HG03378 (cell line): ENCODE data around the gene SLC7A4.
"Not testable (repeated sequence)": the region's sequence is repeated elsewhere in the genome, so short reads cannot be mapped to it uniquely, and the experiment has no call there.

Source experiments
- ATAC-seq: cut with Tn5 transposase; IDR thresholded peaks from one replicate; pipeline ENCODE4 v1.9.1; 2021; ENCODE audit warnings: mild to moderate bottlenecking, moderate library complexity; ENCODE audit not compliant: unreplicated experiment

Gene SLC7A4, protein sequence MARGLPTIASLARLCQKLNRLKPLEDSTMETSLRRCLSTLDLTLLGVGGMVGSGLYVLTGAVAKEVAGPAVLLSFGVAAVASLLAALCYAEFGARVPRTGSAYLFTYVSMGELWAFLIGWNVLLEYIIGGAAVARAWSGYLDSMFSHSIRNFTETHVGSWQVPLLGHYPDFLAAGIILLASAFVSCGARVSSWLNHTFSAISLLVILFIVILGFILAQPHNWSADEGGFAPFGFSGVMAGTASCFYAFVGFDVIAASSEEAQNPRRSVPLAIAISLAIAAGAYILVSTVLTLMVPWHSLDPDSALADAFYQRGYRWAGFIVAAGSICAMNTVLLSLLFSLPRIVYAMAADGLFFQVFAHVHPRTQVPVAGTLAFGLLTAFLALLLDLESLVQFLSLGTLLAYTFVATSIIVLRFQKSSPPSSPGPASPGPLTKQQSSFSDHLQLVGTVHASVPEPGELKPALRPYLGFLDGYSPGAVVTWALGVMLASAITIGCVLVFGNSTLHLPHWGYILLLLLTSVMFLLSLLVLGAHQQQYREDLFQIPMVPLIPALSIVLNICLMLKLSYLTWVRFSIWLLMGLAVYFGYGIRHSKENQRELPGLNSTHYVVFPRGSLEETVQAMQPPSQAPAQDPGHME

DNA sequence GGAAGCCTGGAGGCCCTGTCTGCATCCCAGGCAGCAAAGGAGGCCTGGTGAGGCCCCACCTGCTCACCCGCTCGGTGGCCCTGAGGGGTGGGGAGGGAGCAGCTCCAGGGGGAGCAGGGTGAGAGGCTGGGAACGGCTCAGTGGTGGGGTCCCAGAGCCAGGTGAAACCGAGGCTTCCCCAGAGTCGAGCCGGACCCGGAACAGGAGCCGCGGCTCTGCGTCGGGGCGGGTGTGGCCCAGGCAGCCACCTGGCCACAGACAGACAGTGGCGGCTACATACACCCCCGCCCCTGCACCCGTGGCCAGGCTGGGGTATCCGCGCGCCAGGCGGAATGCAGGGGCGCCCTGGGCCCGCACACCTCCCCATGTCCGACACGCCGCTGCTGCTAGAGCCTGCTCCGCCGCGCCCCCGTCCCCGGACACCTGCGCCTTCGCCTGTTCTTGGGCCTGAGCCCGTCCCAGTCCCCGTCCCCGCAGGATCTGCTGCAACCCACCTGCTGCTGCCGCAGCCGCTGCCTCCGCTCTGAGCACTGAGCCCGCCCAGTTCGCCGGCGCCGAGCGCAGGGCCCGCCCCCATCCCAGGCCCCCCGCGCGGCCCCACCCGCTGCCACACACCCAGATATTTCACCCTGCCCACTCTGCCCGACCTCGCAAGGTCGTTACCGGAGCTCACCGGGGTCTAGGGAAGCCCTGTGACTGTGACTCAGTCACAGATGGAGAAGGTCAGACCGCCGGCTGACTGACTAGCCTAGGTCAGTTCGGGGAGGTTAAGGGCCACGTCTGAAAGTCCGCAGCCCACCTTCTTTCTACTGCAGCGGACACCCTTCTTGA is at the start of gene SLC7A4:
Gene SLC7A4 (minus strand): TSS at position 525 of the 831 bp plus-strand sequence. CDS start 749 bp downstream, outside the sequence.
- ATAC-seq, result no peak

- ATAC-seq, result no peak
Observed at GRCh38 chr22:21080435-21081137, 48.2 kb upstream of the SLC7A4 start.

DNA sequence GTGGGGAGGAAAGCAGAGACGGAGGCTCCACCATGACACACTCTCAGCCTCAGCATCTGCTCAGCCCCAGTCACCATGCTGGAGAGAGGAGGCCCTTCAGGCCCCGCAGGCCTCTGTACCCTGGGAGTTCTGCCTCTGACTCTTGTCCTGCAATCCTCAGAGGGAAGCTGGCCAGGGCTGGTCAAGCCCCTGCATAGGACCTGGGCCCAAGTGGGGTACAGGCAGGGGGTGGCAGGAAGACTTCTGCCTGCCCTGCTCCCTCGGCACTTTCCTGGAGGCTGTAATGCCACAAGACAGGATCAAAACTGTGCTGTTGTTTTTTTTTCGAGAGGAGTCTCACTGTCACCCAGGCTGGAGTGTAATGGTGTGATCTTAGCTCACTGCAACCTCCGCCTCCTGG is 47.1 kb upstream of the SLC7A4 start:
- ATAC-seq, result no peak

GRCh38 chr22:21078916-21079315 is 46.6 kb upstream of the SLC7A4 start:
- ATAC-seq, result no peak

DNA sequence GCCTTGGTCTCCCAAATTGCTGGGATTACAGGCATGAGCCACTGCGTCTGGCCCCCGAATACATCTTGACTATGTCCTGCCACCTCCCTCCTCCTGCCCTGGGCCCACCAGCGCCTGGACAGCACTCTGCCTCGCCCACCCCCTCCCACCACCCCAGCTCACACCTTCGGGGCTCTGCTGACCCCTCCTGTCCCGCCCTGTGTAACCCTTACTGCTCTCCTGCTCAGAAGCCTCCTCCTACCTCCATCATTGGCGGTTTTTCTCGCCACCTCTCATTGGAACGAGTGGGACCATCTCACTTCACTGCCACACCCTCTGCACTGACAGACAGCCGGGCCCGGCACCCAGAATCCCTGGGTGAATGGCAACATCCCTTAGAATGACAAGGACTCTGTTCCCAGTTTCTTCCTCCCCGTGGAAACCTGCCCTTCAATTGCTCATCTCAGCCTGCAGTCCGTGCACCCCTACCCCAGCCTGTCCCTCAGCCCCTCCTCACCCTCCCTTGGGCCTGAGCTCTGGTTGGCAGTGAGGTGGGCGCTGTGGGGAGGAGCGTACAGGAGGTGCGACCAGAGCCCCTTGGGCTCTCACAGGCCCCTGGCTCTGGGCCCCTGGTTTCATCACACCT is 45.6 kb upstream of the SLC7A4 start:
- no peak for ATAC-seq

DNA sequence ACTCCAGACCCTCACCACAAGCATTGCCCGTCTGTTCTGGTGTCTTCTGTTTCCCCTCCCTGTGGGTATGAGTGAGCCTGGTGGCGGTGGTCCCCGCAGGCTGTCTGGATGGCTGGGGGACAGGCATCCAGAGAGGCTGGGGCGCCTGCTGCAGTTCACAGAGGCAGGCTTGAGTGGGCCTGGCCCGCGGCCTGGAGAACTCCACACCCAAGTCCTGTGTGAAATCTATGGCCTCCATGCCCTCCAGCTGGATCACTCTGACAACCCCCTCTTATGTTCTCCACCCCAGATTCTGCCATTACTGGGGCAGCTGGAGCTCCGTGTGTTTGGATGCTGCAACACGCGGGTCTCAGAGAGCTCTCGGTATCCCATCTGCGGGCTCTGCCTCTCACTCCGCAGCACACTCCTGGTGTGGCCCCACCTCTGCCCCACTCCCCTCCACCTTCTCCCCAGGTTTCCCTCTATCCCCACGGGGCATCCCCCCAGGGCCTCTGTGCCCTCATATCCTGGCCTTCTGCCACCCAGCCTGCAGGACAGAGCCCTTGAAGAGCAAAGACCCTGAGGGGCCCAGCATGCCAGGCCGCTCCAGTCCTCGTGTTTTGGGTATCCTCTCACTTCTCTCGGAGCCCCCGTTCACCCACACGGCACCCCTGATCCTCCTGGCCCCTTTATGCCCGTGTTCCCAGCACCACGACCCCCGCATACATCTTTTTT is 44.7 kb upstream of the SLC7A4 start:
- no peak for ATAC-seq

- ATAC-seq, result no peak
Observed at GRCh38 chr22:21075516-21076138, 43.3 kb upstream of the SLC7A4 start.

DNA sequence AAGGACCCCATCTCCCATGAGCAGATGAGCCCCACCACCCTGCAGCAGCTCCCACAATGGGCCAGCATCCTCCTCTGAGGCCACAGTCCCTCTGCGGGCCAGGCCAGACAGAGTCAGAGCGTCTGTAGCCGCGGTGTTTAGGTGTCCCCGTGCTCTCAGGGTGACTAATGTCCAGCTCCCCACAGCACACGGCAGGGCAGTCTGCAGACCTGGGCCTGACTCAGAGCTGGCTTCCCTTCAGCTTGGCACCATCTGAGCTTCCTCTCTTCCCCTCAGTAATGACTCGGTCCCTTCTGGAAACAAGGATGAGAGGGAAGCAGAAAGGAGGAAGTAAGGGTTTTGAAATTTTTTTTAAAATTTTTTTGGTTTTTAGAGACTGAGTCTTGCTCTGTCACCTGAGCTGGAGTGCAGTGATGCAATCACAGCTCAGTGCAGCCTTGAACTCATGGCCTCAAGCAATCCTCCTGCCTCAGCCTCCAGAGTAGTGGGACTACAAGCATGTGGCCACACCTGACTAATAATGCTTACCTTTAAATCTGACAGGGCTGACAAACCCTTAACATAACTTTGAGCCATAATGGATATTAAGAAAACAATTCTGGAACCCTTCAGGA is 41.8 kb upstream of the SLC7A4 start:
- ATAC-seq, result no peak

DNA sequence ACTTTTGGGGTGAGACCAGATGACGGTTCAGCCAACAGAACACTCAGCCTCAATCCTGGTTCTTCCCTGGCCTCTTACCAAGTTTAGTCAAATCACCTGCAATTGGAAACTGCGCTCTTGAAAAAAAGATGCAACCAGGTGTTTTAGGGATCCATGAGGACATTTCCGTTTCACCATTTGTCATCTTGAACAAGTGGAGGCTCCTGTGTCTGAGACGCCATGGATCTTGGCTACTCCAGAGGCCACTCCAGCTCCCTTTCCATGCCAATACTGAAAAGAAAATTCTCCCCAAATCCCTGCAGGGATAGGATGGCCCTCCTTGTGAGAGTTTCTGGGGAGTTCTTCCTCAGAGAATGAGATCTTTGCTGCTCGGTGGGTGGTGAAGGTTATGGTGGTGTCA is 41.1 kb upstream of the SLC7A4 start:
- no peak for ATAC-seq

- ATAC-seq, result no peak
Observed at GRCh38 chr22:21073023-21073422, 40.7 kb upstream of the SLC7A4 start.

DNA sequence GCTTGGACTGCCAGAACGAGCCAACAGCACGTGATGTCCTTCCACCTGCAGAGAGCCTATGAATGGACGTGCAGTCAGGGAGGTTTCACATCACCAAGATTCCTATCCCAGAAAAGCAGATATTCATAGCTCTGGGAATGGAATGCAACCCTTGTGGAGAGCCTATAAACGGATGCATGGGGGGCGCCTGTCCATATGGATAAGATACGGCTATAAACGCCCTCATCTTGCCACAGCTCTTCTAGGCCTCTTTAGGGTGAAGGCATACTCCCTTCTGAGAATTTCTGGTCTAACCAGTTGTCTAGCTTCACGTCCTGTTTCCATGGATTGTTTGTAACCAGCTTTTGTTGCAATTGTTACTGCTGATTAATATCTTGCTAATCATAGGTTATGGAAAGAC is 39.4 kb upstream of the SLC7A4 start:
- ATAC-seq, result not testable (repeated sequence)

DNA sequence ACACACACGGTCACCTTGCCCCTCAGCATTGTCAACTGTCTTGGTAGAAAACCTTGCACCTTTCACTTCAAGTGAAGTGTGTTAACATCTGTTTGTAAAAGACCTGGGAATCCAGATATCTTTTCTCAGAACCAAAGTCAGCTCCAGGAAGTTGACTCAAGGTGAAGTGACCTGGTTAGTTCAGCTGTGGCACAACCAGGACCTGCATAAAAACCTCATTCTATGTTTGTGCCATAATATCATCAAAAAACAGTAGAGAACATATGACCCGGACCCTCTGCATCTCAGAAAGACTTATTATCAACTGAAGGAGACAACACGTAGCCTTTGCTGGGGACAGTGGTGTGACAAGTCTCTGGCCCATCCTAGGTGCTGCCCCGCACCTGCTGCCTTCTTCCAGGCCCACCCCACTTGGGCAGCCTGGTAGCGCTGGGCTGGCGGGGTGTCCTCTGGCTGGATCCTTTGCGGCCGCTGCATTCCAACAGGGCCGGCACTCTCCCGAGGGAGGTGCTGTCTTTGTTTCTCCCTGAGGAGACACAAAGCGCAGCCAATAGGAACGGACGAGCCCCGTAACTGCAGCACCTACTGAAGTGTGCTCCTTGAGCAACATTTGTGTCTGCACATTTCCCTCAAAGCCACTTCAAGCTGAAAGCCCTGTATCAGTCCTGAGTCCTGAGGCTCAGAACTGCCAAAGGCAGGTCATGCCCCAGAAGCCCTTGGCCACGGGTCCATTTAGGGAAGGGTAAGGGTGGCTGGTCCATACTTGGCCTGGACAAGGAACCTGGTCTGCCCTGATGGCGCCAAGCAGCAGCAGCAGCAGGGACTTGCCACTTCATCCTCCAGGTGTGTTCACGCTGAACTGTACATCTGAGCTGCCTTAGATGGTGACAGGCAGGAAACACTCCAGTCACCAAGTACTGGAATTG is 38.6 kb upstream of the SLC7A4 start:
- ATAC-seq, result no peak

DNA sequence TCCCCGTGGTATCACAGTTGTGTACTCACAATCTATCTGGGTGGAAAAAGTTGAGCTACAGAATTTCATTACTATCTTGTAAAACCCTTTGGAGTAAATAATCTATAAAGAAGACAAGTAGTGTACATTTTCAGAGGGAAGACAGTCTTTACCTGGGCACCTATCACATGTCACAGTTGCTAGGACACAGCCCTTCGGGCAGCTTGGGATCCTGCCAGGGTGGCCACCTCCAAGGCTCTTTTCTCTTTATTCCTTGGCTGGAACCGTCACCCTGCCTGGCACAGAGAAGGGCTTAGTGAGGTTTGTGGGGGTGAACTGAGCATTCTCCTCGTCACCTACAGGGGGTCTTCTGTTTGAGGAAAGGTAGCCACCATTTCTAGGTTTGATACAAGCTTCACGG is 37.0 kb upstream of the SLC7A4 start:
- no peak for ATAC-seq

DNA sequence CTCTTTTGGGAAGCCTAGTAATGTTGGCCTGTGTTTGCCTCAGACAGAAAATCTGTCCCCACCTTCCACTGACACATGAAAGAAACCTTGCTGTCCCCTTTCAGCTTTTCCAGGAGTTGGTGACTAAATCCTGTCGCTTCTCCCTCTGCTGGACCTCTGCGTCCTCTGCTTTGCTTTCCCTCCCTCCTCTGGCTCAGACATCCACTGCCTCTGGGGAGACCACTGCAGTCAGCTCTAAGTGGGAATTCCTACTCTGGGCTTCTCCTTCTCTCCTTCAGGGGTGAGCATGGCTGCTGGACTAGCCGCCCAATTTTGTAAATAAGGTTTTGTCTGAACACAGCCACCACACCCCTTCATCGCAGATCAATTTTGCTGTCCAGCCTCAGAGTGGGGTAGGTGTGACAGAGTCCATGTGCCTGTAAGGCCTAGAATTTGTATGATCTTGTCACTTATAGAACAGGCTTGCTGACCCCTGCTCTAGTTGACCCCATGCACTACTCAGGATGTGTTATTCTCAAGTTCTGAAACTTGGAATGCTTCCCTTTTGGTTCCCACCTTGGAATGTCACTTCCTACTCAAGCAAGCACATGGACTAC is 36.4 kb upstream of the SLC7A4 start:
- no peak for ATAC-seq

DNA sequence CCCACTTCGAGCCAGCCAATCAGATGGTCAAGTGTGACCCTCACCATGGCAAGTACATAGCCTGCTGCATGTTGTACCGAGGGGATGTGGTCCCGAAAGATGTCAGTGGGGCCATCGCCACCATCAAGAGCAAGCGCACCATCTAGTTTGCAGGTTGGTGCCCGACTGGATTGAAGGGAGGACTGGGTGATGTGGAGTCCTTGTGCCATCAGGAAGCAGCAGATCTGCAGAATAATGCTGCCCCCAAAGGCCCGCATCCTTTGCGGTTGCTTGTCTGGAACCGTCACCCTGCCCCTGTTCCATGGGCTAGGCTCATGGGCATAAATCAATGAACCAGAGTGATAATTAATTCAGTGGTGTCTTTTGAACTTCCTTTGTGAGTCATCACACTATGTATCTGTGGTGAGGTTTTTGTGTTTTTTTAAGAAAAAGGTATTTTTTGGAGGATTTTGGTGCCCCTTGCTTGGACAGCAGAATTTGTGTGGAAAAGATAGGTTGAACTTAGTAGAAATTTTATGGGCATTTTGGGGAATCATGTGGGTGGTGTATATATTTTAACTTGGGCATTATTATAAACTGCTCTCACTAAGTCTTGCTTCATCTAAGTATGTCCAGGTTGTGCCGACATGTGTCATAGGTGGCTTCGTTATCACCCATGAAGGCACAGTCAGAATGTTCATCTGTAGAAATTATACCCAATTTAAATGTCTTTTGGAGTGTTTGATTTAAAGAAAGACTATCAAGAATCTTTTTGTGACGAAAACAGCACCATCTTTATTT is 35.7 kb upstream of the SLC7A4 start:
- ATAC-seq, result no peak

GRCh38 chr22:21067075-21067900 is 34.9 kb upstream of the SLC7A4 start:
- no peak for ATAC-seq
